ENCODE data around the gene UACA. TPM values are rescaled to one million over a fixed set of nuclear protein-coding genes. Genes with fewer than 3 reads are reported as not detected.
"Not testable (repeated sequence)": the region's sequence is repeated elsewhere in the genome, so short reads cannot be mapped to it uniquely, and the experiment has no call there.

Gene UACA
- polyA plus RNA-seq, 12 donors, result 115 to 219 (median 154) TPM; not detected in 1

- DNase-seq, result no peak
These were observed 134.8 kb downstream of the UACA start for GRCh38 chr15:70628549-70628896.

GRCh38 chr15:70627734-70628548 is 135.4 kb downstream of the UACA start:
- no peak for DNase-seq

GRCh38 chr15:70627322-70627721 is 136.0 kb downstream of the UACA start:
- DNase-seq, result no peak

GRCh38 chr15:70625438-70625837 is 137.9 kb downstream of the UACA start:
- no peak for DNase-seq

GRCh38 chr15:70625011-70625410 is 138.3 kb downstream of the UACA start:
- DNase-seq, result no peak

- DNase-seq, result no peak
These were observed 144.4 kb downstream of the UACA start for GRCh38 chr15:70618929-70619328.

- no peak for DNase-seq
These were observed 145.5 kb downstream of the UACA start for GRCh38 chr15:70617911-70618287.

- DNase-seq, result no peak
These were observed 146.1 kb downstream of the UACA start for GRCh38 chr15:70617076-70617910.

GRCh38 chr15:70616311-70616756 is 147.0 kb downstream of the UACA start:
- DNase-seq, result not testable (repeated sequence)

GRCh38 chr15:70615435-70616310 is 147.7 kb downstream of the UACA start:
- no peak for DNase-seq

GRCh38 chr15:70614221-70614620 is 149.1 kb downstream of the UACA start:
- DNase-seq, result no peak

GRCh38 chr15:70613271-70613670 is 150.1 kb downstream of the UACA start:
- no peak for DNase-seq

- DNase-seq, result no peak
These were observed 152.1 kb downstream of the UACA start for GRCh38 chr15:70611286-70611685.

GRCh38 chr15:70610541-70610940 is 152.8 kb downstream of the UACA start:
- no peak for DNase-seq

GRCh38 chr15:70609889-70610288 is 153.5 kb downstream of the UACA start:
- peak; percentile 35 for DNase-seq

- DNase-seq, result peak; percentile 91
These were observed 155.2 kb downstream of the UACA start for GRCh38 chr15:70608144-70608543.

- DNase-seq, result peak; percentile 96
These were observed 157.6 kb downstream of the UACA start for GRCh38 chr15:70605606-70606410.

- no peak for DNase-seq
These were observed 158.6 kb downstream of the UACA start for GRCh38 chr15:70604666-70605315.

Data from muscle of arm (tissue), 12 donors.